NB4 (cell line): ENCODE measurements around the gene TBC1D17.

Experiments
- MYC ChIP-seq: IDR thresholded peaks from 2 replicates; pipeline ENCODE4 v1.6.1; 2011; ENCODE audit warnings: low read depth, low read length
- POLR2A ChIP-seq: IDR thresholded peaks from 2 replicates; pipeline ENCODE4 v1.6.1; 2011; ENCODE audit warnings: mild to moderate bottlenecking; ENCODE audit not compliant: insufficient read length; ENCODE audit errors: extremely low read depth
- TF ChIP-seq, protein P1 (sequence below): IDR thresholded peaks from one replicate; pipeline ENCODE4 v1.5.1; 2012; ENCODE audit warnings: low read depth, low read length
- TF ChIP-seq, protein P2 (sequence below): IDR thresholded peaks from 2 replicates; pipeline ENCODE4 v1.6.1; 2011; ENCODE audit warnings: low read depth, low read length

DNA sequence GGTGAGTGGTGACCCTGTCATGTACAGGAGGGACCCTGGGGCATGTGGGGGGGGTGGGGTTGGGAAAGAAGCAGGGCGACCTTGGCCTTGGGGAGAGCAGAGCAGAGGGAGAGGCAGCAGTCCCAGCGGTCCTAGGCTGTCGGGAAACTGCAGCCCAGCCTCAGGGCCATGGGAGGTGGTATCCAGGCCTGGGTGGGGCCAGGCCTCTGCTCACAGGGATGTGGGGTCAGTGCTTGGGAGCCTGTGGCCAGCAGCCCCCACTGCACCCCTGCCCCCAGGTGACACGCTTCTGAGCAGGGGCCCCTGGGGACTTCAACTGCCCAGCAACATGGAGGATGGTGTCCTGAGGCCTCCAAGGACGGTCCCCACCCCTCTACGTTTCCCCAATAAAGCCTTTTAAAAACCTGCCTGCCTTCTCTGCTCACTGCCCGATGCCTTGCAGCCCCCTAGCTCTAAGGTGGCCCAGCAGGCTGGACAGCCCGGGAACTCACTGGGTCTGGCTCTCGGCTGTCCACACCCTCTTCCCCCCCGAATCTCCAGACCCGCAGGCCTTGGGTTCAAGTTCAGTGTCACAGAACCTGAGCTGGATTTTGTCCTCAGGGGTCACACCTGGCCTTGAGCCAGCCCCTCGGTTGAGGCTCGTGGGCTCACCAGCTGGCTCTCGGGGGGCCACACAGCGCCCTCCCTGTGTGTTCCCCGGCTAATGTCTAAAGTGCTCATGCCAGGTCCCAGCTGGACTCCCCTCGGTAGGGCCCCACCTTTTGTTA is 17.0 kb upstream of the TBC1D17 start:
- TF ChIP-seq, protein P1, sequence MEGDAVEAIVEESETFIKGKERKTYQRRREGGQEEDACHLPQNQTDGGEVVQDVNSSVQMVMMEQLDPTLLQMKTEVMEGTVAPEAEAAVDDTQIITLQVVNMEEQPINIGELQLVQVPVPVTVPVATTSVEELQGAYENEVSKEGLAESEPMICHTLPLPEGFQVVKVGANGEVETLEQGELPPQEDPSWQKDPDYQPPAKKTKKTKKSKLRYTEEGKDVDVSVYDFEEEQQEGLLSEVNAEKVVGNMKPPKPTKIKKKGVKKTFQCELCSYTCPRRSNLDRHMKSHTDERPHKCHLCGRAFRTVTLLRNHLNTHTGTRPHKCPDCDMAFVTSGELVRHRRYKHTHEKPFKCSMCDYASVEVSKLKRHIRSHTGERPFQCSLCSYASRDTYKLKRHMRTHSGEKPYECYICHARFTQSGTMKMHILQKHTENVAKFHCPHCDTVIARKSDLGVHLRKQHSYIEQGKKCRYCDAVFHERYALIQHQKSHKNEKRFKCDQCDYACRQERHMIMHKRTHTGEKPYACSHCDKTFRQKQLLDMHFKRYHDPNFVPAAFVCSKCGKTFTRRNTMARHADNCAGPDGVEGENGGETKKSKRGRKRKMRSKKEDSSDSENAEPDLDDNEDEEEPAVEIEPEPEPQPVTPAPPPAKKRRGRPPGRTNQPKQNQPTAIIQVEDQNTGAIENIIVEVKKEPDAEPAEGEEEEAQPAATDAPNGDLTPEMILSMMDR, result no peak
- no peak for TF ChIP-seq POLR2A
- TF ChIP-seq, protein P2, sequence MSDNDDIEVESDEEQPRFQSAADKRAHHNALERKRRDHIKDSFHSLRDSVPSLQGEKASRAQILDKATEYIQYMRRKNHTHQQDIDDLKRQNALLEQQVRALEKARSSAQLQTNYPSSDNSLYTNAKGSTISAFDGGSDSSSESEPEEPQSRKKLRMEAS, result no peak
- no peak for TF ChIP-seq MYC
